DND-41 (cell line): ENCODE data around the gene RTN1.

Experiments used
- ATAC-seq: fragments of 200-7000 bp; cut with Tn5 transposase; 3 replicates; pipeline ENCODE4 v1.9.1; 2021; ENCODE audit warnings: low read depth; ENCODE audit not compliant: insufficient read depth
- DNase-seq: peaks from one replicate; pipeline ENCODE4 v3.0.0-alpha.2; 2020
- H2AFZ ChIP-seq: 2 replicates; pipeline ENCODE4 v1.6.0; 2012; ENCODE audit warnings: low read depth, low read length
- H3K27ac ChIP-seq: 2 replicates; pipeline ENCODE4 v1.5.1; 2012; ENCODE audit warnings: low read length, inconsistent platforms
- H3K27me3 ChIP-seq: fragments of 200-600 bp; sonication (generic); 2 replicates; pipeline ENCODE4 v1.6.0; 2012; ENCODE audit warnings: low read length, mild to moderate bottlenecking, inconsistent platforms; ENCODE audit not compliant: insufficient read depth, poor library complexity
- H3K36me3 ChIP-seq: 2 replicates; pipeline ENCODE4 v1.5.1; 2012; ENCODE audit warnings: low read length, inconsistent platforms; ENCODE audit not compliant: insufficient read depth
- H3K4me1 ChIP-seq: 2 replicates; pipeline ENCODE4 v1.5.1; 2012; ENCODE audit warnings: mild to moderate bottlenecking, low read length; ENCODE audit not compliant: insufficient read depth
- H3K4me2 ChIP-seq: 2 replicates; pipeline ENCODE4 v1.6.0; 2012; ENCODE audit warnings: mild to moderate bottlenecking, moderate library complexity, low read length, inconsistent platforms; ENCODE audit not compliant: insufficient read depth
- H3K4me3 ChIP-seq, 2 experiments: fragments of 200-600 bp in 1 of 2; shearing (Covaris generic) in 1 of 2; 2 replicates each; pipeline ENCODE4 v1.5.1; 2012 to 2016; ENCODE audit warnings: inconsistent platforms in 2 of 2, low read length in 2 of 2, mild to moderate bottlenecking in 2 of 2, low read depth in 1 of 2, moderate library complexity in 1 of 2
- H3K79me2 ChIP-seq: 2 replicates; pipeline ENCODE4 v1.6.0; 2012; ENCODE audit warnings: low read length, inconsistent platforms; ENCODE audit not compliant: insufficient read depth
- H3K9ac ChIP-seq: 2 replicates; pipeline ENCODE4 v1.6.0; 2012; ENCODE audit warnings: low read depth, mild to moderate bottlenecking, inconsistent platforms, low read length, moderate library complexity
- H3K9me3 ChIP-seq: 2 replicates; pipeline ENCODE4 v1.5.1; 2012; ENCODE audit warnings: low read length, moderate library complexity, mild to moderate bottlenecking, inconsistent platforms; ENCODE audit not compliant: insufficient read depth, severe bottlenecking
- H4K20me1 ChIP-seq: 2 replicates; pipeline ENCODE4 v1.6.0; 2012; ENCODE audit warnings: low read length; ENCODE audit not compliant: insufficient read depth
- EZH2 ChIP-seq: IDR thresholded peaks from 3 replicates; pipeline ENCODE4 v1.6.1; 2012; ENCODE audit warnings: borderline replicate concordance, low read depth, mild to moderate bottlenecking, moderate library complexity, low read length, inconsistent platforms; ENCODE audit not compliant: severe bottlenecking
- TF ChIP-seq, protein P1 (sequence below): IDR thresholded peaks from 2 replicates; pipeline ENCODE4 v1.5.1; 2012; ENCODE audit warnings: borderline replicate concordance, low read length, moderate library complexity, mild to moderate bottlenecking; ENCODE audit not compliant: poor library complexity, severe bottlenecking; ENCODE audit errors: extremely low read depth

The RTN1 gene

DNA sequence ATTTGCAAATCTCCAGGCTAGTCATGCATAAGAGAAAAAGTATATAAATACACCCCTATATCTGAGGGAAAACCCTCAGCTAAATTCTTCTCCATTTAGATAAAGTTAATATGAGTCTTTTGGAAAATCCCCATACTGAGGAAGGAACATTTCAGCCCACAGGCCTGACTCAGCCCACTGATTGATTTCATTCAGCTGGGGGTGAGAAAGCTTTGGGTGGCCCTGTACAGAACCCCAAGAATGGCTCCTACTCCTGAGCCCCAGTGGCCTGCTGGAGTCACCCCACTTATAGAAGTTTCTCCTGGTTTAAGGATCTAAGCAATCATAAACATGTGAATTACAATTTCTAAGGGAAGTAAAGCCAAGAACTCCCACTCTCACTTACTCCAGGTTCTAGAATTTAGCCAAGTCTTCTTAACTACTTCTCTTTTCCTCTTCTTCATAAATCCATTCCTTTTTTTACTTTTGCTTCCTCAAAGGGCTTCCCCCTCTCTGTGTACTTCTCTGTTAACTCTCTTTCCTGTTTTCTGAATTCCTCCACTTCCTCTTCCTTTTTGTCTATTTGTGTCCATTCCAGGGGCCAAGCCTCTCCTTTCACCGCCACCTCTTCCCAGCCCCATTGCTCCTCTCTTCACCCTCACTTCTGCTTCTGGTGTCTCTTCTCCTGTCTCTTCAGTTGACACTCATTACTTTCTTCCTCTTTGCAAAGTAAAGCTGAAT is 21.0 kb downstream of the RTN1 start:
- H3K79me2 ChIP-seq: no peaks in the 10 kb centered on the region
- H3K4me2 ChIP-seq: no peak overlapping the region
- DNase-seq (no peak), ATAC-seq (no peak)
- TF ChIP-seq EZH2: no peak
- TF ChIP-seq, protein P1, sequence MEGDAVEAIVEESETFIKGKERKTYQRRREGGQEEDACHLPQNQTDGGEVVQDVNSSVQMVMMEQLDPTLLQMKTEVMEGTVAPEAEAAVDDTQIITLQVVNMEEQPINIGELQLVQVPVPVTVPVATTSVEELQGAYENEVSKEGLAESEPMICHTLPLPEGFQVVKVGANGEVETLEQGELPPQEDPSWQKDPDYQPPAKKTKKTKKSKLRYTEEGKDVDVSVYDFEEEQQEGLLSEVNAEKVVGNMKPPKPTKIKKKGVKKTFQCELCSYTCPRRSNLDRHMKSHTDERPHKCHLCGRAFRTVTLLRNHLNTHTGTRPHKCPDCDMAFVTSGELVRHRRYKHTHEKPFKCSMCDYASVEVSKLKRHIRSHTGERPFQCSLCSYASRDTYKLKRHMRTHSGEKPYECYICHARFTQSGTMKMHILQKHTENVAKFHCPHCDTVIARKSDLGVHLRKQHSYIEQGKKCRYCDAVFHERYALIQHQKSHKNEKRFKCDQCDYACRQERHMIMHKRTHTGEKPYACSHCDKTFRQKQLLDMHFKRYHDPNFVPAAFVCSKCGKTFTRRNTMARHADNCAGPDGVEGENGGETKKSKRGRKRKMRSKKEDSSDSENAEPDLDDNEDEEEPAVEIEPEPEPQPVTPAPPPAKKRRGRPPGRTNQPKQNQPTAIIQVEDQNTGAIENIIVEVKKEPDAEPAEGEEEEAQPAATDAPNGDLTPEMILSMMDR: no peak
- H3K27ac ChIP-seq: no peak overlapping the region
- no peaks in the 10 kb centered on the region for H3K36me3 ChIP-seq
- no peaks in the 10 kb centered on the region for H3K4me1 ChIP-seq
- peaks cover 3% of the 10 kb centered on the region for H3K27me3 ChIP-seq
- no peaks in the 10 kb centered on the region for H4K20me1 ChIP-seq
- H3K9ac ChIP-seq: no peak overlapping the region
- H2AFZ ChIP-seq: no peak overlapping the region
- no peak overlapping the region for H3K4me3 ChIP-seq
- no peaks in the 10 kb centered on the region for H3K9me3 ChIP-seq

GRCh38 chr14:59848671-59849070 is 21.9 kb downstream of the RTN1 start:
- Histone ChIP-seq H3K9me3 (no peaks in the 10 kb centered on the region), H3K4me3 (no peak overlapping the region), H3K27ac (no peak overlapping the region), H3K4me2 (no peak overlapping the region), H3K36me3 (no peaks in the 10 kb centered on the region), H3K9ac (no peak overlapping the region), H4K20me1 (no peaks in the 10 kb centered on the region), H2AFZ (no peak overlapping the region), H3K27me3 (peaks cover 3% of the 10 kb centered on the region), H3K4me1 (no peaks in the 10 kb centered on the region), H3K79me2 (no peaks in the 10 kb centered on the region)
- ATAC-seq: no peak
- no peak for TF ChIP-seq EZH2
- no peak for DNase-seq

- Histone ChIP-seq H3K9ac (no peak overlapping the region), H3K27ac (no peak overlapping the region), H3K27me3 (peaks cover 3% of the 10 kb centered on the region), H3K4me1 (no peaks in the 10 kb centered on the region), H3K9me3 (no peaks in the 10 kb centered on the region), H4K20me1 (no peaks in the 10 kb centered on the region), H3K4me2 (no peak overlapping the region), H3K79me2 (no peaks in the 10 kb centered on the region), H3K4me3 (no peak overlapping the region), H2AFZ (no peak overlapping the region), H3K36me3 (no peaks in the 10 kb centered on the region)
- no peak for ATAC-seq
- TF ChIP-seq, protein P1: no peak
- TF ChIP-seq EZH2: no peak
- no peak for DNase-seq
These were observed 22.9 kb downstream of the RTN1 start for GRCh38 chr14:59847711-59848110.

- Histone ChIP-seq H3K4me2 (no peak overlapping the region), H3K36me3 (no peaks in the 10 kb centered on the region), H3K9ac (no peak overlapping the region), H3K9me3 (no peaks in the 10 kb centered on the region), H3K4me1 (no peaks in the 10 kb centered on the region), H3K27me3 (peaks cover 3% of the 10 kb centered on the region), H3K27ac (no peak overlapping the region), H3K79me2 (no peaks in the 10 kb centered on the region), H4K20me1 (no peaks in the 10 kb centered on the region), H3K4me3 (no peak overlapping the region), H2AFZ (no peak overlapping the region)
- ATAC-seq (no peak), DNase-seq (no peak)
- TF ChIP-seq, protein P1: no peak
- TF ChIP-seq EZH2: no peak
These were observed 24.0 kb downstream of the RTN1 start for GRCh38 chr14:59846595-59846994.
